HTR-8/SVneo (cell line): ENCODE results near the gene CALD1.

Experiments used
- DNase-seq: peaks from one replicate; pipeline ENCODE4 v3.0.0; 2011; ENCODE audit warnings: low spot score, mixed read lengths; ENCODE audit not compliant: insufficient read length
- FAIRE-seq: peaks from 2 replicates; lab custom pipeline; 2011; peaks lifted over from hg19 to GRCh38; lab: Jason Lieb, UNC

Gene CALD1

DNA sequence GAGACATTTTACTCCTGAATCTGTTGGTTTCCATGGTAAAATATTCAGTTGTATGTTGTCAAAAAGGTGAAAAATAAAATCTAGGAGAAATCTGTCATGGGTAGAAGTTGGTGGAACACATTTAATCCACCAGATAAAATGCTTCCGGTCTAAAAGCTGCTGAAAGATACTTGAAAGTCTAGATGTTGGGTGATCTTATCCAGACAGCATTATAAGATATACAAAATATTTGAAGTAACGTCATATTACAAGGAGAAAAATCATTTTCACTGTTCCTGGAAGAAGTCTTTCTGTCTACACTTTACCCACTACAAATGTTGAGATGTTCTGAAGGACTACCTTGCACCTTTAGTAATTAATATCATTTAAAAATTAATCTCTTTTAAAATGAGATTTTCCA, 40.9 kb downstream of the CALD1 start:
- FAIRE-seq (no peak), DNase-seq (no peak)

DNA sequence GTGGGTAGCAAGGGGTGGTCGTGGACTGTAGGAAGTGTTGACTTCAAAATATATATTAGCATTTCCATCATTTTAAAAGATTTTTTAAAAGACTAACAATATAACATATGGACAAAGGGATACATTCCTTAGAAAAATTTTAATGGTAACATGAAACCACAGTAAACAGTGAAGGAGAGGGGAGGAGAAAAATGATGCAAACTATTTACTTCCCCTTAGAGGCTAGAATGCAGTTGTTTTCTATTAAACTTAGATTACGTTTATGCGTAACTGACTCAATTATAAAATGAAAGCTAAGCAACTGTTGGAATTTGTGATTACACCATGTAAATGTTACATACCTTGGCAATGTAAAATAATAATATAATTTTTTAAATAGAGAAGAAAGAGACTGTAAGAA, 41.3 kb downstream of the CALD1 start:
- FAIRE-seq: no peak
- DNase-seq: no peak

DNA sequence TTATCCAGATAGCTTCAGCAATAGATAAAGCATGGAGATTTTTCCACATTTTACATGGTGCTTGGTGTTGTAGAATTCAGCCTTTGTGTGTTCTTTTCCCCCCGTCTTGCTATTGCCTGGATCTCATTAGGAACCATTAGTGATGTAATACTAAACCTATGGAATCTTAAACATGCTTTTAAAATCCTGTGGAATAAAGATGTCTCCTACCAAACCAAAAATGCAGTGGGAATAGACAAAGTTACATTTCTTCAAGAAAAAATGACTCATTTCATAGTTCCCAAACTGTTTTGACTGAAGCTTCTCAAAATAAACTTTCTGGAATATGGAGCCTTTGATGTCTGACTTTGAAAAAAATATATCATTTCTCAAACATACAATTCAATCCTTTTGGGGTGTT, 44.0 kb downstream of the CALD1 start:
- FAIRE-seq: no peak

DNA sequence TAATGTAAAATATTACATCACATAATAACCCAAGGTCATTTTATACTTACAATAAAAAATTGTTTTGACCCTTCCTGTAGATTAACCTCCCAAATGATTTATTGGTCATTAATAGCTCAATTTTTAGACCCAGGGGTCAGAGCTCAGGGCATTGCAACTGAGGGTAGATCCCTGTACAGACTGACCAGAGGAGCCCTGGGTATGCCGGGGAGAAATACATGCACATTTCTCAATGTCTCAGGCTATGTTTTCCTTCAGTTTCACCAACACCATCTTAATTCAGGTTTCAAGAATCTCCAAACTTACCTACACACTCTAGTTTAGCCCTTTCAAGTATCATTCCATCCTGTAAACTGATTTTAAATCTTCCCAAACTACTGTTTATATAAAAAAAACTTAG, 46.2 kb downstream of the CALD1 start:
- no peak for FAIRE-seq
- DNase-seq: no peak

More for the DNA sequence above, 44.0 kb downstream of the CALD1 start:
- DNase-seq: no peak

DNA sequence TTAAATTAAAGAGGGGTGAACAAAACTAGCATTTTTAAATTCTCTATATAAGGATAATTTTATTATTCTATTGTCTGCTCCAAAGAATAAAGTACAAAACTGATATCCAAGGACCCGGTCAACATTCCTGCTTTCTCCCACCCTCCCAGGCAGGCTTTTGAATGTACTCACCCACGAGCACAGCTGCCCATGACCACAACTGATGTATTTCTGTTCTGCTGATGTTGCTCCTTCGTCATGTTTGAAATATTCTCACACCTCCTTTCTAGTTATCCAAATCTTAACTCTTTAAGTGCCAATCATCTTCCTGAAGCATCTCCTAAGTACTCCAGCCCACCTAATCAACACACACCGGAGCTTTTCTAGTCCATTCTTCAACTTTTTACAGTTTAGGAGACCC, 46.7 kb downstream of the CALD1 start:
- DNase-seq: no peak
- no peak for FAIRE-seq

DNA sequence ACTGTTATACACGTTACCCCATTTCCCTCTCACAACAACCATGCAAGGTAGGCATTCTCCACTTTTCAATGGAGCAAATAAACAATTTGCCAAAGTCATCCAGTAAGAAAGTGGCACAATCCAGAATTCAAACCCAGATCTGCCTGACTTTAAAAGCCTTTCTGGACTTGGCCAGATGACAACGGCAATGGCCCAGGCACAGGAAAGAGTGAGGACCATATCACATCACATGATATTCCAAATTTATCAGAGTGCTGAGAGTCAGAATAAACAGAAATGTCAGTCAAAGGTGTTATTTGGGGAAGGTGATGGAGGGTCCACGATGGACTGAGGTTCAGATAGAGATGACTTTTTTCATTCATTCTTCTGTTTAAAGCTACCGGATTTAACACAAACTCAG, 48.0 kb downstream of the CALD1 start:
- FAIRE-seq (no peak), DNase-seq (no peak)

DNA sequence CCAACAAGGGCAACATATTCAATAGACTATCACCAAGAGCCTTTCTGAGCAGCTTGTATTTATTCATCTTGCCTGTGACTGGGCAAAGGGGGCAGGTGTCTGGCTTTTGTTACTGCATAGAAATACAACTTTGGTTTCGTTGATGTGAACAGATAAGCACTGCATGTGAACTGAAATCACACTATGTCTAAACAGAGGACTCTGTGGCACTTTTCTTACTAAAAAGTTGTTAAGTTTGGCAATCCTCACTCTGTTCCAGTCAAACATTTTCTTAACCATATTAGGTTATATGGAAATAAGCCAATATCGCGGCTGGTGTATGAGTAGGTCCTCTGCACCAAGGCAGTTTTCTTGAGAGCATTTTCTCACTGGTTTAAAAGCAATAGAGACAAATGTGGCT, 48.5 kb downstream of the CALD1 start:
- FAIRE-seq (no peak), DNase-seq (no peak)

DNA sequence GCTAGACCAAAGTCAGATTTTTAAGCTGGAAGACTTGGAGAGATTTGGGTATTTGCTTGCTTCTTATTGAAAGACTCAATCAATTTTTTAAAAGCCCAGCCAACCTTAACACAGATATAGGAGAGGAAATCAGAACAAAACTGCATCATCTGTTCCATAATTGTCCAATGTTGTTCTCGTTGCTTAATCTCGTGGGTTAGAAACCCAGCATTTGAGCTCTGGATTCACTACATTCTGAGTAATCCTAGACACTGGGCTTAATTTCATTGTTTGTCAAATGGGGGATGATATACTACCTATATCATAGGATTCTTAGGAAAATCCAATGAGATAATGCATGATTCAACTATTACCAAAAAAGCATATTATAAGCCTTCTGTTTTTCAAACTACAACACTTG, 48.9 kb downstream of the CALD1 start:
- FAIRE-seq (no peak), DNase-seq (no peak)

DNA sequence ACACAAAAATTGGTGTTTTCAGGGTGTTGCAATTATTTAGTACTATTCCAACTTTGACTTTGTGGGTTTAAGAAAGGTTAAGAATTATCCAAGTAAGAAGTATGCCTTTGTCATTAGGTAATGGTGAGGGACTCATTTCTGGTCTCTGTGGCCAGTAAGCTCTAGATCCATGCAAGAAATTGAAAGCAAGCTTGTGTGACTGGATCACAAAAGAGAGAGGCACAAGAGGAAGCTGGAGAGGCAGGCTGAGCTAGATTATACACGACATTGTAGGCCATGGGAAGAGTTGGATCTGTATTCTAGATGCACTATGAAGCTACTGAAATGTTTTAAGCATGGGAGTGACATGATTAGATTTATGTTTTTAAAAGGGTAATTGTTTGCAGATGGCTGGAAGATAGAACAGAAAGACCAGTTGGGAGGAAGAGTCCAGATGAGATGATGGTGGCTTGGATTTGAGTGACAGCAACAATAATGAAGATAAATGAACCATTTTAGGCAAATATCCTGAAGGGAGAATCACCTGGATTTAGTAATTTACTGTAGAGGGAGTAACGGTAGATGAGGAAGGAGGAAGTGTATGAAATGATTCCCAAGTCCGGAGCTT, 50.0 kb downstream of the CALD1 start:
- no peak for FAIRE-seq
- DNase-seq: no peak

DNA sequence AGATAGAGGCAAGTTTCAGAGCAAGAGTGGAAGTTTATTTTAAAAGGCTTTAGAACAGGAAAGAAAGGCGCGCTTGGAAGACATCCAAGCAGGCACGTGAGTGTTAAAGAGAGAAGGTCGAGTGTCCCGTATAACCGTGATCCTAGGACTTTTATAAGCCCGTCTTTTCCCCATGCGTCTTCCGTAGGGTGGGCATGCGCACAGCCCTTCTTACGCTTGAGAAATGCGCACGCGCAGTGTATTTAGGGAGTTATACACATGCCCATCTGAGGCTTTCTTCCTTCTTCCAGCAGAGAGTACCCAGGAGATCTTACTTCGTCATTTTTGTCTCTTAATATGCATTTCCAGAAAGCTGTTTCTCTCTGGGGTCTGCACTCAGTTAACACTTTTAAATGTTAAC, 52.4 kb downstream of the CALD1 start:
- FAIRE-seq: no peak
- no peak for DNase-seq

DNA sequence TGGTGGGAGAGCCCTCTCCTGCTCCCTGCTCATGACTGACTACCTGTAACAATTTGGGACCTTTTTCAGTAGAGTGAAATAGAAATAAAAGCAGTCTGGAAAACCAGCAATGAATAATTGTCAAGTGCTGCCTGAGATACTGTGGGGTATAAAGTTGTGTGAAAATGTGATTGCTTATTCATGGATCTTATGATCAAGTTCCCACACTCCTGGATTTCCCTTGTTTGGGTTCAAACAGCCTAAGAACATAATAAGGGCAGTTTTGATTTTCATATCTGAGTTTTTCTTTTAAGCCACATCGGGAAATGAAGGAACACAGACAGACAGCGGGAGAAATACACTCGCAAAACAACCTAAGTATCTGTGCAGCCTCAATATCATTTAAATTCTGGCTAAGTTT, 52.9 kb downstream of the CALD1 start:
- DNase-seq: no peak

DNA sequence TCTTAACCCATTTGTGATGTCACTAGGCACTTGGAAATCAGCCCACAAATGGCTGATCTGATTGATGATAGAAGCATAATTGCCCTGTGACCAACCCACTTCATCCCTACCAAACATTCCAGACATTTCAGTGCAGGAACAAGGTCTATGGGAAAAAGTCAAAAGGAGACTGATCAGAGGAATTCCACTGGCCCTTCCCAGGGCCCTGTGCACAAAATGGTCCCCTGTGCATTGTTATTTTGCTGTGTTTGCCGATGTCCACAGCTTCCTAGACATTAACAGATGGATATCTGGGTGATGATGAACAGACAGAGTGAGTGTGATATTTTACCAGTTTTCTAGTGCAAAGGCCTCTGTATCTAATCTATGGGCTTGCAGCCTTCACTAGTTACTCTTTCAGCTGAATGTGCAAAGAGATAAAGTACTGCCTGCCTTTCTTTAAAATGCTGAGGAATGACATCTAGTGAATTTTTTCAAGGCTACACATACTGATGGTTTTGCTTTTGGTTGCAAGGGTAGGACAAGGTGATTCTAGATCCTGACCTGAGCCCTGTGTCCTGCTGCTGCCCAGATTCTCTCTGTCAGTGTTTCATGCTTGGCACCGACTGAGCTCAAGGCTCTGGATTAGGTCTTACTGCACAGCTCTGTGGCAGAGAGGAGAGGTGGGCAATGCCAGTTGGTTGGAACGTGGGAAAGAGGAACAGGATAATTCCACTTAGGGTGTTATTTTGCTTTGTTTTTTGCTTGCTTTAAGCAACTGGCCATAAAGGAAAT, 55.4 kb downstream of the CALD1 start:
- no peak for FAIRE-seq
- peak; percentile 23 for DNase-seq

More for the DNA sequence above, 52.9 kb downstream of the CALD1 start:
- no peak for FAIRE-seq

DNA sequence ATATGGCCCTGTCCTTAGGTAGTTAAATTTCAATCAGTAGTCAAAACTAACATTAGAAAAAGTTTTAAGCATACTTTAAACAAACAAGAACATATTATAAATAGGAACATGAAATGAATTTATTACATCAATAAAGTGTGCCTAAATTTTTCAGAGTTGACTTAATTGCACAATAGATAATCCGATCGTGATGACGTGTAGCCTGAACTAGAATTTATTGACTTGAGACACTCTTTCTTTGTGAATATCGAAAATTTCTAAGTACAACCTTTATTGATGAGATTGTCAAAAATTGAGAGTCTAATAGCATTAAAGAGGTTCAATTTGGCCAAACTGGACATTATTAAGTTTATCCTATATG, 56.0 kb downstream of the CALD1 start:
- DNase-seq (no peak), FAIRE-seq (no peak)

DNA sequence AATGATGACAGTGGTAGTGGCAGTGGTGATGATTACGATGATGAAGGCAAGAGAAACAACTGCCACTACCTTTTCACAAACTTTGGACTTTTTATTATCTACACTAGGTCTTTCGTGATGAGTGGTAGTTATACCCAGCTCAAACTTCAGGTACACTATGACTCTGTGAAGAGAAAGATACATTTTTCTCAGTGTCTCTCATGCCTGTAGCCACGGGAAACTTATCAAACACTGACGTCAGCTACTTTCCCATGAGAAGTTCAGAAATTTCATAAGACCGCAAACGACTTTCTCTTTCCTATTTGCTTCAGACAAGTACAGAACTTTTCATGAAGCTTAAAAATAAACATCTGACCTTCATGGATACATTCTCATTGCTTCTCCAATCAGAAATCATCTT, 57.0 kb downstream of the CALD1 start:
- FAIRE-seq (no peak), DNase-seq (no peak)

DNA sequence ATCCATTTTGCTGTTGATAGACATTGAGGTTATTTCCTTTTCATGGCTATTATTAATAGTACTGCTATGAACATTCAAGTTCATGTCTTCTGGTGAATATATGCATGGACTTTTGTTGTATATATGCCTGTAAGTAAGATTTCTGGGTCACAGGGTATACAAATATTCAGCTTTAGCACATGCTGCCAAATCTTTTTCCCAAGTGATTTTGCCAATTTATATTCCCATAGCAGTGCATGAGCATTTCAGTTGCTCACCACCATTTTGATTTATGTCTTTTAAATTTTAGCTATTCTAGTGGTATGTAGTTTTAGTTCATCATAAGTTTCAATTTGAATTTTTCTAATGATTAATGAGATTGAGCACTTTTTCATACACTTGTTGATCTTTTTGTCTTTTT, 59.9 kb downstream of the CALD1 start:
- FAIRE-seq: no peak
- DNase-seq: no peak

DNA sequence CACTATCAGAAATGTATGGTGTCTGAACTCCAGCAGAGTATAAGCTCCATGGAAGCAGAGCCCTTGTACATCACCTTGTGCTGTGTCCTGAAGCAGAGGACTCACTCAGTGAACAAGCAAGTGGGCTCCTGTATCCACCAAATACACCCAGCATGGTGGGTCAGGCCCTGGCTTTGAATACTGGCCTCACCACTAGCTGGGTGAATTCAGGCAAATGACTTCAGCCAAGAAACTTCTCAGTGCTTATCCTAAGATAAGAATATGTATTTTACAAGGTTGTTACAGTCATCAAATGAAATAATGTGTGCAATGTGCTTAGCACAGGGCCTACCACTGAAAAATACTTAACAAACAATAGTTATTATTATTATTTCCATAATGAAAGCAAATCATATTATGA, 62.6 kb downstream of the CALD1 start:
- DNase-seq (no peak), FAIRE-seq (no peak)

DNA sequence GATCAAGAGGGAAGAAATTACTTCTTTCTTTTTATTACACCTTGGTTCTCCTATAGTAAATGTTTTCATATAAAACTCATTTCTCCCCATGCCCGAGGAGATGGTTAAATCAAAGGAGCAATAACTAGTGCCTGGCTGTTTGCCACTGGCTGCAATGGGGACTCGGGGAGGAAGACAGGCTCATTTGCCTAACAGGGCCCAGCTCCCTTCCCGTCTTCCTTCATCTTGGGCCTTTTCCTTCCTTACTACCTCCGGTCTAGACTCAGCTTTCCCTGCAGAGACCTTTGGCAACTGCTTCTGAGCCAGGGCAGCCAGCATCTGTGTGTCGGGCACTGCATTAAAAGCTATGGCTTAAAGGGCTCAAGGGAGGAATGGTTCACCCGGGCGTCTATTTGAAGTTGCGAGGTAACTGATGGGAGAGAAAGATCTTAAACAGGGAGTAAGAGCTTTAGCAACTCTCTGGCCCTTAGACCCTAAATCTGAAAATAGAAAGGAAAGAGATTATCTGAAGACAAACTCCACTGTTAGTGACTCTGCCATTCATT, 63.5 kb downstream of the CALD1 start:
- FAIRE-seq: no peak
- DNase-seq: no peak

DNA sequence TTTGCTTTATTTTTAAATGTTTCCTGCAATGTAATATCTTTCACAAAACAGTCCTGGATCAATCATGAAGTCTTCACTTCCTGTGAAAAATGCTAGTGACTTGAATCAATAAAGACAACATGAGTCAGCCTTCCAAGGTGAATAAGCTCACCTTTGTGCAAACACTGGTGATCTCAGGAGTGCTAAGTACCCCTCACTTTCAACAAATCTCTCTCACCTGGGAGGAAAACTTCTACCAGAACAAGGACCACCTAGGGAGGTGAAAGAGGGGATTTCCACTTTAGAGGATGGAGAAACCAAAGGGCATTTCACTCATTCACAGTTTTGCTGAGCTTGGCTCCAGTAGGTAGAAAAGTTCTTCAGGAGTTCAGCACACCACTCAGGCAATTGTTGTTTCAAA, 64.8 kb downstream of the CALD1 start:
- DNase-seq (no peak), FAIRE-seq (no peak)

DNA sequence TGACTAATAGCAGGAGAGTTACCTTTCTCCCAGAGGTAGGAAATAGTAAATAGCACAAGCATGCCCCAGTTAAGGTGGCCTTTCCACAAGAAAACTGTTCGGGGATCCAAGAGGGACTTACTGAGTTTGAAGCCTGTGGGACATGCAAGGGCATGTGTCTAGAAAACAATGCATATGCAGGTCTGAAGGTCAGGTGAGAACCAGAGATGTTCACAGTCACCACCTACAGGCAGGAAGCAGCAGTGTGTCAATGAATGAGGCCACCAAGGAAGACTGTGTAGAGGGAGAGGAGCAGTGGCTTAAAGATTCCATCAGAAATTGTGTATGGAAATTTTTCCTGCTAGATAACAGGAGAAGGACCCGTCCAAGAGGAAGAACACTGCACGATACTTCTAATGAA, 66.0 kb downstream of the CALD1 start:
- DNase-seq: peak; percentile 19
- no peak for FAIRE-seq

DNA sequence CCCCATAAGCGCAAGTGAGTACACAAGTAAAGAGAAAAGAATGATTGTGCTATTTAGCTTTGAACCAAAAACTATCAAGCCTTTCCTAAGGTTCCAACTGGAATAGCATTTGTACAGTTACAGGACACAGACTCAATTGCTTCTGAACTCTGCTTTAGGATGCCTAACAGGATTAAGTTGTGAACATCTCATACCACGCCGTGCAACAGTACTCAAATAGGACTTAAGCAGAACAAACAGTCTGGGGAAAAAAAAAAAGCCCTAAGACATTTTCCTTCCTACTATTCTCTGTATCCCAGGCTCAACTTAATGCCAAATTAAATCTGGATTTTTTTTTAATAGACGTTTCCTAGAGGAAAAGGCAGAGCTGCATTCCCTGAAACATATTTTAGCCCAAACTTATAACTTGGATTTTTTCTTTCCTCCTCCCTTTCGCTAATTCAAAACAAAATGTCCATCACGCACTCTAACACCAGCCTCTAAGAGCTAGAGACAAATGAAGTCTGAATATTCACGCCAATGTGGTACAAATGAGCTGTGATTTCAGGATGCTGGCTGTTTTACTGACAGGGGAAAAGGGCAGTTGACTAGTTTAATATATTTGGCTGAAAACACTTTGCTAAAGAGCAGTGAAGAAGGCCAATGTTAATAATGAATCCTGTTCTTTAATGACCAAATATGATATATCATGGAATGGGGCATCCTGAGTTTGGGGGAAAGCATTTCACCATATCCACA, 68.6 kb downstream of the CALD1 start:
- FAIRE-seq: no peak
- DNase-seq: no peak

DNA sequence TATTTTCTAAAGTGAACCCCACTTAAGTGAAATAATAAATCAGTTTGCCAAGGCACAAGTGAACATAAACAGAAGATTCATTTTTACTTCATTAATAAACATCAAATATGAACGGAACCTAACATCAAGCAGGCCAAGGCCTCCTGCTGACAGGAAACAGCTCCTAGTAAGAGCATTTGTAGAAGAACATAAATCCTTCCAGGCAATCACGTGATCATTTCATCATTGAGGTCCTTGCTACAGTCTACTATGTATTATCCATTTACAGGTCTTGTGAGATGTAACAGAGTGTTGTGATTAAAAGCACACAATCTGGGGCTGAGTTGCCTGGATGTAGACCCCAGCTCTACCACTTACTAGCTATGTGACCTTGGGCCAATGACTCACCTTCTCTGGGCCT, 70.6 kb downstream of the CALD1 start:
- FAIRE-seq: no peak
- no peak for DNase-seq
